Measurements from ENCODE around the gene CDK8. TPM values are rescaled to one million over a fixed set of nuclear protein-coding genes. Genes with fewer than 3 reads are reported as not detected.

Gene CDK8
- total and polyA plus RNA-seq, 4 donors = 17.2 to 43.0 (median 37.0) TPM

DNA sequence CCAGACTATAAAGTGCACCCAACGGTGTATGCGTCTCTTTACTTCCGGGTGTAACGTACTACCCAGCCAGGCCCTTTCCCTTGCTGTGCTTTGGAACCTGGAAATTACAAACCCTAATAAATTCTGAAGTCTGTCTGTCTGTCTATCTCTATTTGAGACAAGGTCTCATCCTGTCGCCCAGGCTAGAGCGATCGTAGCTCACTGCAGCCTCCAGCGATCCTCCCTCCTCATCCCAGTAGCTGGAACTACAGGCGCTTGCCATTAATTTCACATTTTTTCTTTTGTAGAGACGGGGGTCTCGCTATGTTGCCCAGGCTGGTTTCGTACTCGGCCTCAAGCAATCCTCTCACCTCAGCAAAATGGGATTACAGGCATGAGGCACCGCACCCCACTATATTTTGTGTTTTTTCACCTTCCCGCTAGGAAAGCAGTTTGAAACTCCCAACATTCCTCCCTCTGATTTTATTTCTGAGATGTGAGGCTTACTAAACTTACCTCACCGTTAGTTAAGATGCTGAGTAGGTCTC lies 31.3 kb upstream of the CDK8 start:
- Histone ChIP-seq H3K27ac (ENCODE audit: low read depth, low read length) (peak overlapping the region; percentile 96), H3K4me3 (ENCODE audit: low read depth, low read length) (peak overlapping the region; percentile 85), H3K36me3 (ENCODE audit: control insufficient read depth, insufficient read depth, low read length) (peaks cover 4% of the 10 kb centered on the region), H3K9me3 (ENCODE audit: control insufficient read depth, insufficient read depth, low read length) (no peaks in the 10 kb centered on the region), H3K4me1 (ENCODE audit: control insufficient read depth, insufficient read depth, low read length) (peaks cover 3% of the 10 kb centered on the region), H3K27me3 (ENCODE audit: control insufficient read depth, insufficient read depth, low read length) (no peaks in the 10 kb centered on the region)
- DNase-seq (ENCODE audit: low read depth in 4 of 6, low spot score in 6 of 6) = no peak
- WGBS (ENCODE audit: insufficient coverage) = 8% methylated on average over 14 of the region's 16 CpGs

DNA sequence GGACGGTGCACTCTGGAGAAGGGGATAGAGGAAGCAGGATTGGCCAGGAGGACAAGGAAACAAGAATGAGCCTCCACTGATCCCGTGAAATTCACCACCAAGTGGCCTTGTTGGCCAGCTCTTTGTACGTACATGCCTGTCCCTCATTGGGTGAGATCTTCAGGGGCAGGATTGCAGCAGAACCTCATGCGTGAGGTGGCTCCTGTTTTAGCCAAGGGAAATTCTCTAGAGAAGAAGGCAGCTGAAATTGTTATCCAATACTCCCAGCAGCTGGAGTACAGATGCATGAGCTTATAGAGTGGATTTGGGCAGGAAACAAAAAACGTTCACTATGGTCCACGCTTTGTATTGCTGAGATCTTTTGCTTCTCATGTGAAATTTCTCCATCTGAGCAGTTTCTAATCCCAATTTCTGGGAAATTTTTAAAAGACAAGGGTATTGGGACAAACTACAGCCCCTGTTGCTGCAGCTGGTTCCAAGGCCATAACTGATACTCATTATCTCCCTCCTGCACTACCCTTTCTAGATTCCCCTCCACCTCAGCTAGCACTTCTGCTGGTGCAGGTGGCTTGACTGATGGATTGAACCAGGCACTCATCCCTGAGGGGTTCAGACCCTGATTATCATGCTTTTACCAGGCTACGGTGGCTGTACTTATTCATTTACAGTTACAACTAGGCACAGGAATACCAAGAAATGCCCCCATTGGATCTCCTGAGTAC lies 27.9 kb upstream of the CDK8 start:
- Histone ChIP-seq H3K27me3 (ENCODE audit: control insufficient read depth, insufficient read depth, low read length) (no peaks in the 10 kb centered on the region), H3K27ac (ENCODE audit: low read depth, low read length) (no peak overlapping the region), H3K36me3 (ENCODE audit: control insufficient read depth, insufficient read depth, low read length) (no peaks in the 10 kb centered on the region), H3K4me3 (ENCODE audit: low read depth, low read length) (no peak overlapping the region), H3K4me1 (ENCODE audit: control insufficient read depth, insufficient read depth, low read length) (peaks cover 3% of the 10 kb centered on the region), H3K9me3 (ENCODE audit: control insufficient read depth, insufficient read depth, low read length) (no peaks in the 10 kb centered on the region)
- WGBS (ENCODE audit: insufficient coverage) = 75% methylated on average over 5 of the region's 7 CpGs
- no peak for DNase-seq (ENCODE audit: low read depth in 4 of 6, low spot score in 6 of 6)

DNA sequence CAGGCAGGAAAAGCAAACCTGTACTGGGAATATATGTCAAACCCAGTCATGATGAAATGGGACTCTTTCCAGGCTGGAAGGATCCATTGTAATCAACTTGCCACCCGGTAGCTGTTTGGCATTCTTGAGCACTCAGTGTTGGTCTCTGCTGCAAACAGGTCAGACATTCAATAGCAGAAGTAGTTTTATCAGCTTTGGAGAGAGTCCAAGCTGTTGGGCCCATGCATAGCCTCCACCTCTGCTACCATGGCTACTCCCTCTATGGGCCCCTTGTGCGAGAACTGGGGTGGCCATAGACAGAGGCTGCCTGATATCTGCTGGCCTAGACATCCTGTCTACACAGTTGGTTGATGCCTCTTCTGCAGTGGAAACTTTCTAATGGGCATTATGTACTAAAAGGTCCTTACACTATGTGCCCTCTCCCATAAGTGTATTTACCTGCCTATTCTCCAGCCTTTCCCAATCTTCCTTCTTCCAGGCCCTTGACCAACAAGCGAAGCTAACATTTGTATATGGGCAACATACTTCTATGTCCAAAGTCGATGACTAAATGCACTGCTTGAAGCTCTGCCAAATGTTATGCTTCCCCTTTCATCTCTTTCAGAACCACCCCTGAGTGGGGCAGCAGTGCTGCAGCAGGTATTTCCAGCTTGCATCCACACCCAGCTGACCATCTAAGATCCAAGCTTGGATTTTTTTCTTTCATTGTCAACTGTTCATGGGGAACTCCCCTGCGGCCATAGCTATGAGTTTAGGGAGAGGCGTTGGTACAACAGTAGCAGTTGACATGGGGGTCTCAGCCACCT lies 26.6 kb upstream of the CDK8 start:
- DNase-seq (ENCODE audit: low read depth in 4 of 6, low spot score in 6 of 6) = no peak
- no peaks in the 10 kb centered on the region for H3K9me3 ChIP-seq (ENCODE audit: control insufficient read depth, insufficient read depth, low read length)
- H3K27ac ChIP-seq (ENCODE audit: low read depth, low read length) = no peak overlapping the region
- H3K4me1 ChIP-seq (ENCODE audit: control insufficient read depth, insufficient read depth, low read length) = peaks cover 3% of the 10 kb centered on the region
- WGBS (ENCODE audit: insufficient coverage) = 66% methylated on average over 5 of the region's 6 CpGs
- no peak overlapping the region for H3K4me3 ChIP-seq (ENCODE audit: low read depth, low read length)
- H3K36me3 ChIP-seq (ENCODE audit: control insufficient read depth, insufficient read depth, low read length) = no peaks in the 10 kb centered on the region
- H3K27me3 ChIP-seq (ENCODE audit: control insufficient read depth, insufficient read depth, low read length) = no peaks in the 10 kb centered on the region

DNA sequence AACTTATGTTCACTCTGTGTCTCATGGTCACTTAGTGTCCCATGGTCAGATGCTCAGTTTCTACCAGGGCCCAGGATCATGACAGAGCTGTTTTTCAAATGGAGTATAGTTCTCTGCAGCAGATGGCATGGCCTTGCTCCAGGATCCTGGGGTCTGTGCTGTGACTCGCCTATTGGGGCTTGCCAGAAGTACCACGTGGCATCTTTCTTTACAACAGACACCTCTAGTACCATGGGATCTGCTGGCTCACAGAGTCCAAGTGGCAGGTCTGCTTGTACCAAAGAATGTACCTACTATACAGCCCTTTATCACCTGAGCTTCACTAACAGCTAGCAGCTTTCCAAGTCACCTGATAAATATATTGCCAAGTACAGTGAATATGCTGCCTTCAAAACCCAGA lies 25.8 kb upstream of the CDK8 start:
- Histone ChIP-seq H3K27ac (ENCODE audit: low read depth, low read length) (no peak overlapping the region), H3K9me3 (ENCODE audit: control insufficient read depth, insufficient read depth, low read length) (no peaks in the 10 kb centered on the region), H3K36me3 (ENCODE audit: control insufficient read depth, insufficient read depth, low read length) (no peaks in the 10 kb centered on the region), H3K4me3 (ENCODE audit: low read depth, low read length) (no peak overlapping the region), H3K27me3 (ENCODE audit: control insufficient read depth, insufficient read depth, low read length) (no peaks in the 10 kb centered on the region), H3K4me1 (ENCODE audit: control insufficient read depth, insufficient read depth, low read length) (no peaks in the 10 kb centered on the region)
- peak in 2 of 6 donors; percentile 37 to 78 for DNase-seq (ENCODE audit: low read depth in 4 of 6, low spot score in 6 of 6)
- 34% methylated on average over 2 of the region's 2 CpGs for WGBS (ENCODE audit: insufficient coverage)

DNA sequence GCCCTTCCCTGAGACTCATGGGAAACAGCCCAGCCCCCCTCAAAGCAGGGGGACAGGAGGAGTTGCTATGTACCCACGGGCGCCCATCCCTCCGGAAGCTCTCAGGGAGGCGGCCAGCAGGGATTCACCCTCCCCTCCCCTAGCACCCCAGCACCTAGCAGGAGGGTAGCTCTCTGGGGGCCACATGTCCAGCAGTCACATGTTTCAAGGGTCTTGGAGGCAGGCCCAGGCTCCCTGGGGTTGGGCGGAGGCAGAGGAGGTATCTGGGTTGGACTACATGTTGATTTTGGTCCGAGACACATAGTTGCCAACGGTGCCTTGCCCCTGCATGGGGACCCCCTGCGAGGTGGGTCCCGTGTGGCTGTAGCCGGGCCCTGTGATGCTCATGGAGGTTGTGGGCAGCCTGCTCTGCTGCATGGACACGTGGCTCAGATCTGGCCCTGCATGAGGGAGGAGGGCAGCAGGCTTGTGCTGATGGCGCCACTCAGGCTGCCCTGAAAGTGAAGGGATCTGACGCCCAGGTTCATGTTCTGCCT lies 24.8 kb upstream of the CDK8 start:
- Histone ChIP-seq H3K9me3 (ENCODE audit: control insufficient read depth, insufficient read depth, low read length) (no peaks in the 10 kb centered on the region), H3K27ac (ENCODE audit: low read depth, low read length) (no peak overlapping the region), H3K4me3 (ENCODE audit: low read depth, low read length) (no peak overlapping the region), H3K27me3 (ENCODE audit: control insufficient read depth, insufficient read depth, low read length) (no peaks in the 10 kb centered on the region), H3K4me1 (ENCODE audit: control insufficient read depth, insufficient read depth, low read length) (no peaks in the 10 kb centered on the region), H3K36me3 (ENCODE audit: control insufficient read depth, insufficient read depth, low read length) (no peaks in the 10 kb centered on the region)
- WGBS (ENCODE audit: insufficient coverage) = 87% methylated on average over 12 of the region's 13 CpGs
- no peak for DNase-seq (ENCODE audit: low read depth in 4 of 6, low spot score in 6 of 6)

DNA sequence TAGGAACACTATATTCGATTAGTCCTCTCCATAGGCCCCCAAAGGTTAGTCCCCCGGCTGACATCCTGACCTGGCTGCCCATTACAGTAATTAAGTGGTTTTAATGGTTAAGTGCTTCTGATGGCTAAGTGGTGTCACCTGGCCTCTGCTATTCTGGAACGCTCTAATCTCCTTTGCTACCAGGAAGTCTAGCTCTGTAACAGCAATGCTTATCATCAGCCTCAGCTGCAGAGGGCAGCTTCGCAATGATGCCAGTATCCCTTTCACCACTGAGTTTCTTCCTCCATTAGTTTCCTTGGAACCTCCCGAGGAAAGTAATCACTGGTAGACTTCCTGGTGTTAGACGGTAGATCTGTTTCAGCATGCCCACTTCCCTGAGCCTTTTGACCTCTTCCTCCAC lies 23.2 kb upstream of the CDK8 start:
- 83% methylated on average over 4 of the region's 6 CpGs for WGBS (ENCODE audit: insufficient coverage)
- no peak overlapping the region for H3K27ac ChIP-seq (ENCODE audit: low read depth, low read length)
- DNase-seq (ENCODE audit: low read depth in 4 of 6, low spot score in 6 of 6) = no peak
- no peaks in the 10 kb centered on the region for H3K36me3 ChIP-seq (ENCODE audit: control insufficient read depth, insufficient read depth, low read length)
- no peaks in the 10 kb centered on the region for H3K4me1 ChIP-seq (ENCODE audit: control insufficient read depth, insufficient read depth, low read length)
- no peaks in the 10 kb centered on the region for H3K9me3 ChIP-seq (ENCODE audit: control insufficient read depth, insufficient read depth, low read length)
- no peak overlapping the region for H3K4me3 ChIP-seq (ENCODE audit: low read depth, low read length)
- no peaks in the 10 kb centered on the region for H3K27me3 ChIP-seq (ENCODE audit: control insufficient read depth, insufficient read depth, low read length)

DNA sequence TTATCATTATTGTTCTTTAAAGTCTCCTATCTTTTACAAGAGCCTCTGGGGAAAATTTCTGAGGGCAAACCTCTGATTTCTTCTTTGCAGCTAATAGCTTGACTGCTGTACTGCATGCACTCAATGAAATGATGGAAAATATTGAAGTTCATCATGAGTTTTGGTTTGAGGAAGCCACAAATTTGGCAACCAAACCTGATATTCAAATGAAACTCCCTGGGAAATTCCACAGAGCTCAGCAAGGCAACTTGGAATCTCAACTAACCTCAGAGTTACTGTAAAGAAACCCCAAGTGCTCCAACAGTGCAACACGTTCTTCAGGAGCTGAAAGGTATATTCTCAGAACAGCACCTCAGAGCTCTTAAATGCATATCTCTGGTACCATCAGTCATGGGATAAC lies 17.6 kb upstream of the CDK8 start:
- no peak for DNase-seq (ENCODE audit: low read depth in 4 of 6, low spot score in 6 of 6)
- Histone ChIP-seq H3K27me3 (ENCODE audit: control insufficient read depth, insufficient read depth, low read length) (no peaks in the 10 kb centered on the region), H3K9me3 (ENCODE audit: control insufficient read depth, insufficient read depth, low read length) (no peaks in the 10 kb centered on the region), H3K4me1 (ENCODE audit: control insufficient read depth, insufficient read depth, low read length) (no peaks in the 10 kb centered on the region), H3K4me3 (ENCODE audit: low read depth, low read length) (no peak overlapping the region), H3K36me3 (ENCODE audit: control insufficient read depth, insufficient read depth, low read length) (no peaks in the 10 kb centered on the region), H3K27ac (ENCODE audit: low read depth, low read length) (no peak overlapping the region)
- WGBS (ENCODE audit: insufficient coverage) = 50% methylated on average over 1 of the region's 1 CpG

DNA sequence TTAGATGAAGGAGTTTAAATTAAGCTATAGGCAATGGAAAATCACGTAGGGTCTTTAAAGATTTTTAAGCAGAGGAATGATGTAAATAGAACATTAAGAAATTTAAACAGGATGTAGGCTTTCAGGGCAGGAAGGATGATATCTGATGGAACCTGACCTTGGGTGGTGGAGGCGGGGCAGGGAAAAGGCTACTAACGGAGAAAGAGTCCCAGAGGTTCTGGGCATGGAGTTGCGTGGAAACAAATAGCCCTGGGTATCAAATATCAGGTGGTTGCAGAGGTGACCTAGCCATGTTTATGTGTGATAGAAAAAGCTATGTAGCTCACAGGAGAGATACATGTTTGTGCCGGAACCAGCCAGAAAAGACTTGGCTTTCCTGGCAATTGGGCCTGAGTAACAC lies 7.8 kb upstream of the CDK8 start:
- Histone ChIP-seq H3K36me3 (ENCODE audit: control insufficient read depth, insufficient read depth, low read length) (no peaks in the 10 kb centered on the region), H3K9me3 (ENCODE audit: control insufficient read depth, insufficient read depth, low read length) (peaks cover 3% of the 10 kb centered on the region), H3K27me3 (ENCODE audit: control insufficient read depth, insufficient read depth, low read length) (no peaks in the 10 kb centered on the region), H3K27ac (ENCODE audit: low read depth, low read length) (no peak overlapping the region), H3K4me1 (ENCODE audit: control insufficient read depth, insufficient read depth, low read length) (no peaks in the 10 kb centered on the region), H3K4me3 (ENCODE audit: low read depth, low read length) (no peak overlapping the region)
- no peak for DNase-seq (ENCODE audit: low read depth in 4 of 6, low spot score in 6 of 6)
- WGBS (ENCODE audit: insufficient coverage) = 90% methylated on average over 5 of the region's 5 CpGs

DNA sequence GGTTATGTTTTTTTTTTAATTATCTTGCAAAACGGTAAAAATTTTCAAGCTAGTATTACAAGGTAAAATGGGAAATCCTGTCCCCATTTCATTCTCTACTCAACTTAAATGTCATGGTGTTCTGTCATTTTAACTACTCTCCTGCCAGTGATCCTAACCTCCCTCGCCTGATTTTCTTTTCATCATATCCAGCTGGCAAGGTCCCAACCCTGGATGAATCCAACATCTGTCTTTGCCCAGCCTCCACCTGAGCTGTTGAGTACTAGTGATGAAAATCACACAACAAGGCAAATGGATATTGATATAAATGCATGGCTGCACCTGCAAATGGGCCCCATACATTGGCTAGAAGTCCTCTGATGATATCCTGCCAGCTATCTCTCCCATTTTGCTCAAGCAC lies 6.9 kb upstream of the CDK8 start:
- Histone ChIP-seq H3K27ac (ENCODE audit: low read depth, low read length) (no peak overlapping the region), H3K9me3 (ENCODE audit: control insufficient read depth, insufficient read depth, low read length) (peaks cover 3% of the 10 kb centered on the region), H3K4me1 (ENCODE audit: control insufficient read depth, insufficient read depth, low read length) (no peaks in the 10 kb centered on the region), H3K27me3 (ENCODE audit: control insufficient read depth, insufficient read depth, low read length) (no peaks in the 10 kb centered on the region), H3K4me3 (ENCODE audit: low read depth, low read length) (no peak overlapping the region), H3K36me3 (ENCODE audit: control insufficient read depth, insufficient read depth, low read length) (no peaks in the 10 kb centered on the region)
- 80% methylated on average over 1 of the region's 2 CpGs for WGBS (ENCODE audit: insufficient coverage)
- DNase-seq (ENCODE audit: low read depth in 4 of 6, low spot score in 6 of 6) = peak in 1 of 6 donors; percentile 34
